Measurements from ENCODE around the gene MDK. TPM values are rescaled to one million over a fixed set of nuclear protein-coding genes. Genes with fewer than 3 reads are reported as not detected.

The MDK gene
- polyA plus RNA-seq, 1 donor from 2014 or later = 90.3 TPM

- no peak overlapping the region for H3K27ac ChIP-seq (ENCODE audit: low read length)
- H3K79me2 ChIP-seq (replicated peaks; ENCODE audit: insufficient read depth, low read length) = no peaks in the 10 kb centered on the region
- H3K4me3 ChIP-seq (ENCODE audit: low read length) = no peak overlapping the region
- no peaks in the 10 kb centered on the region for H3F3A ChIP-seq (ENCODE audit: insufficient read depth, low read length, poor library complexity, severe bottlenecking)
- no peaks in the 10 kb centered on the region for H3K27me3 ChIP-seq (ENCODE audit: insufficient read depth, low read depth, low read length)
- H4K20me1 ChIP-seq (ENCODE audit: insufficient read depth) = no peaks in the 10 kb centered on the region
- H3K9me2 ChIP-seq (ENCODE audit: insufficient read depth, low read length) = no peaks in the 10 kb centered on the region
- no peak overlapping the region for H2AFZ ChIP-seq (ENCODE audit: low read depth, low read length)
- no peaks in the 10 kb centered on the region for H3K9me3 ChIP-seq (ENCODE audit: low read length)
- no peak overlapping the region for H3K4me2 ChIP-seq (ENCODE audit: low read length)
- no peak overlapping the region for H3K9ac ChIP-seq (ENCODE audit: low read length)
- H3K36me3 ChIP-seq (ENCODE audit: insufficient read depth, low read length) = no peaks in the 10 kb centered on the region
- no peak for TF ChIP-seq SMC3 (conservative IDR thresholded peaks at IDR 0.05; ENCODE audit: poor library complexity)
- no peak for TF ChIP-seq TAF1 (IDR thresholded peaks at IDR 0.05; ENCODE audit: low read depth)
- TF ChIP-seq EZH2 (IDR thresholded peaks at IDR 0.05; ENCODE audit: borderline replicate concordance, insufficient read depth, low read length, poor library complexity, severe bottlenecking) = no peak
- TF ChIP-seq RAD21 (conservative IDR thresholded peaks at IDR 0.05) = no peak
- no peak for TF ChIP-seq CTCF (IDR thresholded peaks at IDR 0.05; ENCODE audit: poor library complexity, severe bottlenecking)
- TF ChIP-seq POLR2AphosphoS5 (IDR thresholded peaks at IDR 0.05) = no peak
- no peak for TF ChIP-seq EP300 (conservative IDR thresholded peaks at IDR 0.05; ENCODE audit: poor library complexity, severe bottlenecking)
- TF ChIP-seq MXI1 (conservative IDR thresholded peaks at IDR 0.05; ENCODE audit: poor library complexity, severe bottlenecking) = no peak
- no peak for TF ChIP-seq REST (IDR thresholded peaks at IDR 0.05; ENCODE audit: borderline replicate concordance)
These were observed 6.7 kb upstream of the MDK start for GRCh38 chr11:46374815-46375214.

- no peaks in the 10 kb centered on the region for H3K36me3 ChIP-seq (ENCODE audit: insufficient read depth, low read length)
- no peak overlapping the region for H3K4me3 ChIP-seq (ENCODE audit: low read length)
- H3F3A ChIP-seq (ENCODE audit: insufficient read depth, low read length, poor library complexity, severe bottlenecking) = no peaks in the 10 kb centered on the region
- H3K27ac ChIP-seq (ENCODE audit: low read length) = no peak overlapping the region
- no peaks in the 10 kb centered on the region for H3K79me2 ChIP-seq (replicated peaks; ENCODE audit: insufficient read depth, low read length)
- H2AFZ ChIP-seq (ENCODE audit: low read depth, low read length) = no peak overlapping the region
- H3K27me3 ChIP-seq (ENCODE audit: insufficient read depth, low read depth, low read length) = no peaks in the 10 kb centered on the region
- no peaks in the 10 kb centered on the region for H3K9me2 ChIP-seq (ENCODE audit: insufficient read depth, low read length)
- H3K9ac ChIP-seq (ENCODE audit: low read length) = no peak overlapping the region
- no peaks in the 10 kb centered on the region for H3K9me3 ChIP-seq (ENCODE audit: low read length)
- no peaks in the 10 kb centered on the region for H4K20me1 ChIP-seq (ENCODE audit: insufficient read depth)
- TF ChIP-seq EZH2 (IDR thresholded peaks at IDR 0.05; ENCODE audit: borderline replicate concordance, insufficient read depth, low read length, poor library complexity, severe bottlenecking) = no peak
- TF ChIP-seq POLR2AphosphoS5 (IDR thresholded peaks at IDR 0.05) = no peak
- TF ChIP-seq TAF1 (IDR thresholded peaks at IDR 0.05; ENCODE audit: low read depth) = no peak
- TF ChIP-seq SMC3 (conservative IDR thresholded peaks at IDR 0.05; ENCODE audit: poor library complexity) = no peak
- TF ChIP-seq MXI1 (conservative IDR thresholded peaks at IDR 0.05; ENCODE audit: poor library complexity, severe bottlenecking) = no peak
- TF ChIP-seq EP300 (conservative IDR thresholded peaks at IDR 0.05; ENCODE audit: poor library complexity, severe bottlenecking) = no peak
- TF ChIP-seq RAD21 (conservative IDR thresholded peaks at IDR 0.05) = no peak
- TF ChIP-seq REST (IDR thresholded peaks at IDR 0.05; ENCODE audit: borderline replicate concordance) = no peak
- TF ChIP-seq CTCF (IDR thresholded peaks at IDR 0.05; ENCODE audit: poor library complexity, severe bottlenecking) = no peak
- H3K4me2 ChIP-seq (ENCODE audit: low read length) = no peak overlapping the region
These were observed 5.9 kb upstream of the MDK start for GRCh38 chr11:46375392-46376101.
